Liver (tissue), 9 donors: ENCODE measurements around the gene DYSF. TPM values are rescaled to one million over a fixed set of nuclear protein-coding genes. Genes with fewer than 3 reads are reported as not detected.

ENCODE experiments used
- DNase-seq: peaks from one replicate; pipeline ENCODE4 v3.0.0-alpha.2; 2017; ENCODE audit warnings: low spot score
- H3K27ac ChIP-seq, 2 donors: one replicate each; pipeline ENCODE4 v1.7.0; 2013; ENCODE audit warnings: inconsistent platforms in 2 of 2, low read length in 2 of 2, control low read depth in 1 of 2, low read depth in 1 of 2, mild to moderate bottlenecking in 1 of 2
- H3K27me3 ChIP-seq, 4 donors: one replicate each; pipeline versions ENCODE4 v1.6.1 to v1.7.0; 2013; ENCODE audit warnings: low read length in 3 of 4, inconsistent platforms in 1 of 4, mild to moderate bottlenecking in 1 of 4, moderate library complexity in 1 of 4; ENCODE audit not compliant: control insufficient read depth in 4 of 4, insufficient read depth in 4 of 4
- H3K36me3 ChIP-seq, 4 donors: one replicate each; pipeline versions ENCODE4 v1.6.1 to v1.7.0; 2013; ENCODE audit warnings: low read length in 3 of 4, mild to moderate bottlenecking in 3 of 4, low read depth in 1 of 4, moderate library complexity in 1 of 4; ENCODE audit not compliant: control insufficient read depth in 4 of 4, insufficient read depth in 3 of 4
- H3K4me1 ChIP-seq, 4 donors: one replicate each; pipeline versions ENCODE4 v1.6.1 to v1.7.0; 2013; ENCODE audit warnings: low read length in 3 of 4, mild to moderate bottlenecking in 3 of 4, moderate library complexity in 1 of 4; ENCODE audit not compliant: control insufficient read depth in 4 of 4, insufficient read depth in 4 of 4
- H3K4me3 ChIP-seq, 3 donors: one replicate each; pipeline versions ENCODE4 v1.6.1 to v1.7.0; 2013; ENCODE audit warnings: low read length in 3 of 3, control low read depth in 1 of 3, low read depth in 1 of 3, mild to moderate bottlenecking in 1 of 3
- H3K9ac ChIP-seq, 2 donors: one replicate each; pipeline ENCODE4 v1.7.0; 2013; ENCODE audit warnings: low read length in 2 of 2, mild to moderate bottlenecking in 2 of 2, moderate library complexity in 2 of 2, control low read depth in 1 of 2, low read depth in 1 of 2
- H3K9me3 ChIP-seq, 4 donors: one replicate each; pipeline versions ENCODE4 v1.6.1 to v1.7.0; 2013; ENCODE audit warnings: low read length in 3 of 4; ENCODE audit not compliant: control insufficient read depth in 4 of 4
- EGR1 ChIP-seq, 2 donors: IDR thresholded peaks; 2 replicates each; pipeline ENCODE4 v1.6.1; 2016 to 2018; ENCODE audit warnings: antibody characterized with exemption in 2 of 2, low read depth in 2 of 2
- FOXA1 ChIP-seq: IDR thresholded peaks from 2 replicates; pipeline ENCODE4 v1.6.1; 2016; ENCODE audit warnings: antibody characterized with exemption
- FOXA2 ChIP-seq: IDR thresholded peaks from 2 replicates; pipeline ENCODE4 v1.6.1; 2016; ENCODE audit warnings: antibody characterized with exemption
- GABPA ChIP-seq, 2 donors: IDR thresholded peaks in 1 of 2; conservative IDR thresholded peaks in 1 of 2; 2 replicates each; pipeline ENCODE4 v1.6.1; 2016; ENCODE audit warnings: antibody characterized with exemption in 2 of 2, mild to moderate bottlenecking in 1 of 2, moderate library complexity in 1 of 2
- HNF4A ChIP-seq, 2 donors: conservative IDR thresholded peaks; 2 replicates each; pipeline ENCODE4 v1.6.1; 2016; ENCODE audit warnings: antibody characterized with exemption in 2 of 2, mild to moderate bottlenecking in 2 of 2
- HNF4G ChIP-seq: IDR thresholded peaks from 2 replicates; pipeline ENCODE4 v1.6.1; 2016; ENCODE audit warnings: antibody characterized with exemption
- JUND ChIP-seq, 2 donors: IDR thresholded peaks; 2 replicates each; pipeline ENCODE4 v1.6.1; 2016; ENCODE audit warnings: antibody characterized with exemption in 2 of 2
- NR2F2 ChIP-seq: IDR thresholded peaks from 2 replicates; pipeline ENCODE4 v1.6.1; 2016; ENCODE audit warnings: antibody characterized with exemption
- RXRA ChIP-seq, 2 donors: IDR thresholded peaks; 2 replicates each; pipeline ENCODE4 v1.6.1; 2017 to 2018; ENCODE audit warnings: antibody characterized with exemption in 2 of 2, mild to moderate bottlenecking in 1 of 2
- SP1 ChIP-seq: IDR thresholded peaks from 2 replicates; pipeline ENCODE4 v1.6.1; 2018; ENCODE audit warnings: antibody characterized with exemption, mild to moderate bottlenecking
- TAF1 ChIP-seq: conservative IDR thresholded peaks from 2 replicates; pipeline ENCODE4 v1.6.1; 2016; ENCODE audit warnings: antibody characterized with exemption, mild to moderate bottlenecking
- YY1 ChIP-seq: IDR thresholded peaks from 2 replicates; pipeline ENCODE4 v1.6.1; 2016; ENCODE audit warnings: antibody characterized with exemption, mild to moderate bottlenecking
- WGBS: extraction: QIAGEN DNeasy Blood & Tissue Kit; methylation state at CpG from one replicate; pipeline ENCODE4 v1.1.7; 2013; 5-methylcytosine and 5-hydroxymethylcytosine counted together
- polyA plus RNA-seq, 2 donors: library from polyadenylated mRNA; stranded (reverse) in 1 of 2; unstranded in 1 of 2; fragments of 200-250 nt in 1 of 2; fragments of >200 nt in 1 of 2; fragmentation: Nextera tagmentation in 1 of 2; extraction: Ambion mirVana in 1 of 2; gene quantifications; one replicate each; pipeline versions ENCODE4 v1.2.1 to v1.2.3, GENCODE V29; 2013 to 2015
- total RNA-seq, 2 donors: library from RNA; depleted of rRNA; stranded (reverse); fragments of >200 nt; gene quantifications; one replicate each; pipeline ENCODE4 v1.2.3, GENCODE V29; 2014
- TF ChIP-seq, protein P1 (sequence below): IDR thresholded peaks from 2 replicates; pipeline ENCODE4 v1.6.1; 2016; ENCODE audit warnings: antibody characterized with exemption
- TF ChIP-seq, protein P2 (sequence below): IDR thresholded peaks from 2 replicates; pipeline ENCODE4 v1.6.1; 2016; ENCODE audit warnings: antibody characterized with exemption
- TF ChIP-seq, protein P3 (sequence below): fragments of 150-350 bp; IDR thresholded peaks from 2 replicates; pipeline ENCODE4 v1.5.1; 2017; ENCODE audit warnings: improper control_type of control experiment, low read depth, low read length; ENCODE audit not compliant: missing input control
- TF ChIP-seq, protein P4 (sequence below): IDR thresholded peaks from 2 replicates; pipeline ENCODE4 v1.6.1; 2016; ENCODE audit warnings: antibody characterized with exemption, mild to moderate bottlenecking
- donor health status: healthy.
- donor health status: healthy.
- donor health status: healthy.
- donor health status: healthy.
- donor health status: healthy.

The DYSF gene
- total and polyA plus RNA-seq, 4 donors = 8.5 to 20.8 (median 13.6) TPM

DNA sequence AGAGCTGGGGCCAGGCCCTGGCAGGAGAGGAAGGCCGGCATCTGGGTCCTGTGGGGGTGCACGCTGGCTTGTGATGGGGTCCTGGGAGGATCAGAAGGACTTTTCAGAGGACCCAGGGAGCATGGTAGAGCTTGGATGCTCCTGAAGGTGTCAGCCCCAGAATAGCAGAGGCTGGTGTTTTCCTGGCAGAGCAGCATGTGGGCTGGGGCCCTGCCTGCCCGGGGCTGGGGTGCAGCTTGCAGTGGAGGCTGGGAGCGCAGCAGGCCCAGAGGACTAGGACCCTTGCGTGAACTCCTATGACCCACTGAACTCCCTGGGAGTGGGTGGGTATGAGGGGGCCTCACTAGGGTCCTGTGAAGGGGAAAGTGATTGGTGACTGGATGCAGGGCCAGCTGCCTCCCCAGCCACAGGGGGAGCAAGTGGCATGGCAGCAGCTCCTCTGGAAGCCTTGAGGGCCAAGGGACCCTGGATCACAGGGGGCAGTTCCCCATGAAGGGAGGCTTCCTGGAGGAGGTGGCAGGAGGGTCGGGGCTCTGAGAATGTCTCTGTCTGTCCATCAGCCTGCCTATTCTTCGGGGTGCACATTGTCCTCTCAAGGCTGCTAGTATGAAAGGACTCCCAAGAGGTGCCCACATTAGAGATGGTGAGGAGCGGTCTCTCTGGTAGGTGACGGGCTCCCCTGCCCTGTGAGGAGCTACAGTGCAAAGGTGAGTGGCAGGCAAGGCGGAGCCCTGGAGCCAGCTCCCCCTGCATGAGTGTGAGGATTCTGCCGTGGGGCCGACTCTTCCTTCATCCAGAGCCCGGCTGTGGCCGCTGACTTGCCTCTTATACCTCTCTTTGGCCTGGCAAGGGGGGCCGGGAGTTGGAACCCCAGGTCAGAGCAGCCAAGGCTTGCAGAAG is 249.0 kb downstream of the DYSF start:
- Histone ChIP-seq H3K27ac (no peak overlapping the region), H3K9ac (no peak overlapping the region), H3K4me1 (no peaks in the 10 kb centered on the region), H3K4me3 (no peak overlapping the region), H3K36me3 (no peaks in the 10 kb centered on the region), H3K27me3 (no peaks in the 10 kb centered on the region), H3K9me3 (no peaks in the 10 kb centered on the region)
- WGBS = 79% methylated on average over 15 of the region's 15 CpGs
- TF ChIP-seq, protein P1, sequence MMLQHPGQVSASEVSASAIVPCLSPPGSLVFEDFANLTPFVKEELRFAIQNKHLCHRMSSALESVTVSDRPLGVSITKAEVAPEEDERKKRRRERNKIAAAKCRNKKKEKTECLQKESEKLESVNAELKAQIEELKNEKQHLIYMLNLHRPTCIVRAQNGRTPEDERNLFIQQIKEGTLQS = no peak
- no peak for TF ChIP-seq NR2F2
- TF ChIP-seq TAF1 = no peak
- TF ChIP-seq, protein P2, sequence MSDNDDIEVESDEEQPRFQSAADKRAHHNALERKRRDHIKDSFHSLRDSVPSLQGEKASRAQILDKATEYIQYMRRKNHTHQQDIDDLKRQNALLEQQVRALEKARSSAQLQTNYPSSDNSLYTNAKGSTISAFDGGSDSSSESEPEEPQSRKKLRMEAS = no peak
- no peak for TF ChIP-seq HNF4A (conservative IDR thresholded peaks at IDR 0.05)
- no peak for TF ChIP-seq JUND (IDR thresholded peaks at IDR 0.05)
- no peak for TF ChIP-seq GABPA (IDR thresholded peaks at IDR 0.05 in 1 of 2, conservative IDR thresholded peaks at IDR 0.05 in 1 of 2)
- no peak for TF ChIP-seq YY1
- TF ChIP-seq FOXA1 = no peak
- TF ChIP-seq, protein P3, sequence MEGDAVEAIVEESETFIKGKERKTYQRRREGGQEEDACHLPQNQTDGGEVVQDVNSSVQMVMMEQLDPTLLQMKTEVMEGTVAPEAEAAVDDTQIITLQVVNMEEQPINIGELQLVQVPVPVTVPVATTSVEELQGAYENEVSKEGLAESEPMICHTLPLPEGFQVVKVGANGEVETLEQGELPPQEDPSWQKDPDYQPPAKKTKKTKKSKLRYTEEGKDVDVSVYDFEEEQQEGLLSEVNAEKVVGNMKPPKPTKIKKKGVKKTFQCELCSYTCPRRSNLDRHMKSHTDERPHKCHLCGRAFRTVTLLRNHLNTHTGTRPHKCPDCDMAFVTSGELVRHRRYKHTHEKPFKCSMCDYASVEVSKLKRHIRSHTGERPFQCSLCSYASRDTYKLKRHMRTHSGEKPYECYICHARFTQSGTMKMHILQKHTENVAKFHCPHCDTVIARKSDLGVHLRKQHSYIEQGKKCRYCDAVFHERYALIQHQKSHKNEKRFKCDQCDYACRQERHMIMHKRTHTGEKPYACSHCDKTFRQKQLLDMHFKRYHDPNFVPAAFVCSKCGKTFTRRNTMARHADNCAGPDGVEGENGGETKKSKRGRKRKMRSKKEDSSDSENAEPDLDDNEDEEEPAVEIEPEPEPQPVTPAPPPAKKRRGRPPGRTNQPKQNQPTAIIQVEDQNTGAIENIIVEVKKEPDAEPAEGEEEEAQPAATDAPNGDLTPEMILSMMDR = no peak
- TF ChIP-seq SP1 = no peak
- TF ChIP-seq, protein P4, sequence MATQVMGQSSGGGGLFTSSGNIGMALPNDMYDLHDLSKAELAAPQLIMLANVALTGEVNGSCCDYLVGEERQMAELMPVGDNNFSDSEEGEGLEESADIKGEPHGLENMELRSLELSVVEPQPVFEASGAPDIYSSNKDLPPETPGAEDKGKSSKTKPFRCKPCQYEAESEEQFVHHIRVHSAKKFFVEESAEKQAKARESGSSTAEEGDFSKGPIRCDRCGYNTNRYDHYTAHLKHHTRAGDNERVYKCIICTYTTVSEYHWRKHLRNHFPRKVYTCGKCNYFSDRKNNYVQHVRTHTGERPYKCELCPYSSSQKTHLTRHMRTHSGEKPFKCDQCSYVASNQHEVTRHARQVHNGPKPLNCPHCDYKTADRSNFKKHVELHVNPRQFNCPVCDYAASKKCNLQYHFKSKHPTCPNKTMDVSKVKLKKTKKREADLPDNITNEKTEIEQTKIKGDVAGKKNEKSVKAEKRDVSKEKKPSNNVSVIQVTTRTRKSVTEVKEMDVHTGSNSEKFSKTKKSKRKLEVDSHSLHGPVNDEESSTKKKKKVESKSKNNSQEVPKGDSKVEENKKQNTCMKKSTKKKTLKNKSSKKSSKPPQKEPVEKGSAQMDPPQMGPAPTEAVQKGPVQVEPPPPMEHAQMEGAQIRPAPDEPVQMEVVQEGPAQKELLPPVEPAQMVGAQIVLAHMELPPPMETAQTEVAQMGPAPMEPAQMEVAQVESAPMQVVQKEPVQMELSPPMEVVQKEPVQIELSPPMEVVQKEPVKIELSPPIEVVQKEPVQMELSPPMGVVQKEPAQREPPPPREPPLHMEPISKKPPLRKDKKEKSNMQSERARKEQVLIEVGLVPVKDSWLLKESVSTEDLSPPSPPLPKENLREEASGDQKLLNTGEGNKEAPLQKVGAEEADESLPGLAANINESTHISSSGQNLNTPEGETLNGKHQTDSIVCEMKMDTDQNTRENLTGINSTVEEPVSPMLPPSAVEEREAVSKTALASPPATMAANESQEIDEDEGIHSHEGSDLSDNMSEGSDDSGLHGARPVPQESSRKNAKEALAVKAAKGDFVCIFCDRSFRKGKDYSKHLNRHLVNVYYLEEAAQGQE = no peak
- TF ChIP-seq RXRA (IDR thresholded peaks at IDR 0.05) = no peak
- no peak for TF ChIP-seq HNF4G
- TF ChIP-seq FOXA2 = no peak
- no peak for TF ChIP-seq EGR1 (IDR thresholded peaks at IDR 0.05; ENCODE audit: low read depth in 2 of 2)
- no peak for DNase-seq
